ENCODE measurements around the gene L3MBTL2. TPM values are rescaled to one million over a fixed set of nuclear protein-coding genes. Genes with fewer than 3 reads are reported as not detected.

L3MBTL2 gene
- total and polyA plus RNA-seq, 2 experiments from 2014 or later = 12.1 to 20.1 TPM

DNA sequence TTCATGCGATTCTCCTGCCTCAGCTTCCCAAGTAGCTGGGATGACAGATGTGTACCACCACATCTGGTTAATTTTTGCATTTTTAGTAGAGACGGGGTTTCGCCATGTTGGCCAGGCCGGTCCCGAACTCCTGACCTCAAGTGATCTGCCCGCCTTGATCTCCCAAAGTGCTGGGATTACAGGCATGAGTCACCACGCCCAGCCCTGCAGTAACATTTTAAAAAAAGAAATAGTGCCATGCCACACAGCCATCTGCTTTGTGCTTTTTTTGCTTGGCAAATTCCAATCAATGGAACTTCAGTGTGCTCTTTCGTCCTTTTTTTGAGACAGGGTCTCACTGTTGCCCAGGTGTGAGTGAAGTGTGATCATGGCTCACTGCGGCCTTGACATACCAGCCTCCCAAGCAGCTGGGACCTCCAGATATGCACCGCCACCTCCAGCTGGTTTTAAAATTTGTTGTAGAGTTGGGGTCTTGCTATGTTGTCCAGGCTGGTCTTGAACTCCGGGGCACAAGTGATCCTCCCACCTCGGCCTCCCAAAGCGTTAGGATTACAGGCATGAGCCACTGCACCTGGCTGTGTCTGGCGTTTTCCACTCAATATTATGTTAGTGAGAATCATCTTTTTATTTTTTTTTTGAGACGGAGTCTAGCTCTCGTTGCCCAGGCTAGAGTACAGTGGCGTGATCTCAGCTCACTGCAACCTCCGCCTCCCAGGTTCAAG is 37.4 kb downstream of the L3MBTL2 start:
- TF ChIP-seq, protein P1, sequence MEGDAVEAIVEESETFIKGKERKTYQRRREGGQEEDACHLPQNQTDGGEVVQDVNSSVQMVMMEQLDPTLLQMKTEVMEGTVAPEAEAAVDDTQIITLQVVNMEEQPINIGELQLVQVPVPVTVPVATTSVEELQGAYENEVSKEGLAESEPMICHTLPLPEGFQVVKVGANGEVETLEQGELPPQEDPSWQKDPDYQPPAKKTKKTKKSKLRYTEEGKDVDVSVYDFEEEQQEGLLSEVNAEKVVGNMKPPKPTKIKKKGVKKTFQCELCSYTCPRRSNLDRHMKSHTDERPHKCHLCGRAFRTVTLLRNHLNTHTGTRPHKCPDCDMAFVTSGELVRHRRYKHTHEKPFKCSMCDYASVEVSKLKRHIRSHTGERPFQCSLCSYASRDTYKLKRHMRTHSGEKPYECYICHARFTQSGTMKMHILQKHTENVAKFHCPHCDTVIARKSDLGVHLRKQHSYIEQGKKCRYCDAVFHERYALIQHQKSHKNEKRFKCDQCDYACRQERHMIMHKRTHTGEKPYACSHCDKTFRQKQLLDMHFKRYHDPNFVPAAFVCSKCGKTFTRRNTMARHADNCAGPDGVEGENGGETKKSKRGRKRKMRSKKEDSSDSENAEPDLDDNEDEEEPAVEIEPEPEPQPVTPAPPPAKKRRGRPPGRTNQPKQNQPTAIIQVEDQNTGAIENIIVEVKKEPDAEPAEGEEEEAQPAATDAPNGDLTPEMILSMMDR (IDR thresholded peaks at IDR 0.05; ENCODE audit: poor library complexity) = no peak
- TF ChIP-seq EZH2 (IDR thresholded peaks at IDR 0.05; ENCODE audit: borderline replicate concordance) (no peak), EZH2phosphoT487 (IDR thresholded peaks at IDR 0.05; ENCODE audit: low read depth, severe bottlenecking, unreplicated experiment) (no peak)
- Histone ChIP-seq H3K4me2 (no peak overlapping the region), H3K36me3 (replicated peaks; ENCODE audit: insufficient read depth, low read depth) (no peaks in the 10 kb centered on the region), H3K4me3 (no peak overlapping the region), H3K9me3 (ENCODE audit: low read depth) (no peaks in the 10 kb centered on the region), H3K27ac (no peak overlapping the region), H2AFZ (no peak overlapping the region), H3K27me3 (no peaks in the 10 kb centered on the region), H4K20me1 (ENCODE audit: insufficient read depth, poor library complexity, severe bottlenecking) (no peaks in the 10 kb centered on the region), H3K79me2 (no peaks in the 10 kb centered on the region), H3K9me2 (replicated peaks; ENCODE audit: insufficient read depth) (no peaks in the 10 kb centered on the region), H3K4me1 (ENCODE audit: insufficient read depth) (no peaks in the 10 kb centered on the region)
- DNase-seq (ENCODE audit: low spot score) = no peak
- 86% methylated on average over 18 of the region's 18 CpGs for WGBS (ENCODE audit: low lambda C conversion rate, missing lambda C conversion rate)

- Histone ChIP-seq H3K4me3 (no peak overlapping the region), H3K4me2 (no peak overlapping the region), H2AFZ (no peak overlapping the region), H4K20me1 (ENCODE audit: insufficient read depth, poor library complexity, severe bottlenecking) (no peaks in the 10 kb centered on the region), H3K36me3 (replicated peaks; ENCODE audit: insufficient read depth, low read depth) (no peaks in the 10 kb centered on the region), H3K79me2 (no peaks in the 10 kb centered on the region), H3K27me3 (no peaks in the 10 kb centered on the region), H3K9me3 (ENCODE audit: low read depth) (no peaks in the 10 kb centered on the region), H3K4me1 (ENCODE audit: insufficient read depth) (no peaks in the 10 kb centered on the region), H3K27ac (no peak overlapping the region), H3K9me2 (replicated peaks; ENCODE audit: insufficient read depth) (no peaks in the 10 kb centered on the region)
- WGBS (ENCODE audit: low lambda C conversion rate, missing lambda C conversion rate) = 86% methylated on average over 6 of the region's 6 CpGs
- TF ChIP-seq EZH2phosphoT487 (IDR thresholded peaks at IDR 0.05; ENCODE audit: low read depth, severe bottlenecking, unreplicated experiment) = no peak
- TF ChIP-seq, protein P1 (IDR thresholded peaks at IDR 0.05; ENCODE audit: poor library complexity) = no peak
- no peak for TF ChIP-seq EZH2 (IDR thresholded peaks at IDR 0.05; ENCODE audit: borderline replicate concordance)
- no peak for DNase-seq (ENCODE audit: low spot score)
These were observed 38.2 kb downstream of the L3MBTL2 start for GRCh38 chr22:41243361-41243760.

DNA sequence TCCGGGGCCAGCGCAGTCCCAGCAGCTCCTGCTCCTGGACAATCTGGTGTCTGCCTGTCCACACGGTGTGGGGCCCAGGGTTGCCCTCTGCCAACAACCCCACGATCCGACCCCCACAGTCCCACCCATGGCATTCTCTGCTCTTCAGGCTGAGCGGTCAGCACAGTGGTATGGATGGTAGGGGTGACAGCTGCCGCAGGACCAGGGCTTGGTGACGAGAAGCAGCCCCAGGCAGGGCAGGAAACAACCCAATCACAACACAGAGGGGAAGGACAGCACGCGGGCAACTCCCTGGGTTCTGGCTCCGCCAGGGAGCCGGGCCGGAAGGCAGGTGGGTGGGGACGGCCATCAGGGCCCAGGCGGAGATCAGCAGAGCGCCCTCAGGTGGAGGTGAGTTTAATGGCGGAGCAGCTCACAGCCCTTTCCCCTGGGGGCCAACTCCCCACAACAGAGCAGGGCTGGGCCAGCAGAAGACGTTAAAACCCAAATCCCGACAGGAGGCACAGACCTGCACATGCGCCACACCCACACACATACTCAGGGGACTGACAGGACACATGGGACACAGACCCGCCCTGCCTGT is 40.9 kb downstream of the L3MBTL2 start:
- Histone ChIP-seq H3K9me3 (ENCODE audit: low read depth) (no peaks in the 10 kb centered on the region), H3K79me2 (no peaks in the 10 kb centered on the region), H3K4me1 (ENCODE audit: insufficient read depth) (no peaks in the 10 kb centered on the region), H4K20me1 (ENCODE audit: insufficient read depth, poor library complexity, severe bottlenecking) (no peaks in the 10 kb centered on the region), H3K27ac (no peak overlapping the region), H3K4me3 (no peak overlapping the region), H2AFZ (no peak overlapping the region), H3K27me3 (no peaks in the 10 kb centered on the region), H3K4me2 (no peak overlapping the region), H3K9me2 (replicated peaks; ENCODE audit: insufficient read depth) (no peaks in the 10 kb centered on the region), H3K36me3 (replicated peaks; ENCODE audit: insufficient read depth, low read depth) (no peaks in the 10 kb centered on the region)
- 89% methylated on average over 21 of the region's 21 CpGs for WGBS (ENCODE audit: low lambda C conversion rate, missing lambda C conversion rate)
- TF ChIP-seq EZH2 (IDR thresholded peaks at IDR 0.05; ENCODE audit: borderline replicate concordance) (no peak), EZH2phosphoT487 (IDR thresholded peaks at IDR 0.05; ENCODE audit: low read depth, severe bottlenecking, unreplicated experiment) (no peak)
- TF ChIP-seq, protein P1 (IDR thresholded peaks at IDR 0.05; ENCODE audit: poor library complexity) = no peak
- DNase-seq (ENCODE audit: low spot score) = no peak
